ENCODE data around the gene UVRAG.

UVRAG gene

DNA sequence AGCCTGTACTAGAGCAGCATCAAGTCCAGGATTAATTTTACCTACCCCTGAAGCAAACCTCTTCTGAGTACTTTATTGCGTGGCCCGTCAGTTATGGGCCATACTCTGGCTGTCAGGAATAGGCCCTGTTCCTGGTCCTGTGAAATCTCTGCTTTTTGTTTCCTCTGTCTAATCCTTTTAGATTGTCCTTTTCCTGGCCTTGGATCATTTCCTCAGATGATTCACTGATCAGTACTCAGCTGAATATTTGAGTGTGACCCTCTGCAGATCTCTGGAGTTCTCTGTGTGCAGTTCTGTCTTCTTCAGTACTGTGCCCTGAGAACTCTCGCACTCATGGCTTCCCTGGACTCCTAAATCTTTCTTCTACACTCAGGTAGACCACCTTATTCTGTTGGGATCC is 123.5 kb downstream of the UVRAG start:
- TF ChIP-seq PAX5 (IDR thresholded peaks at IDR 0.05; ENCODE audit: insufficient read depth, low read length, severe bottlenecking): no peak
- FAIRE-seq (no peak), DNase-seq (ENCODE audit: insufficient read length, low spot score) (no peak)

GRCh38 chr11:75939516-75939915 is 124.5 kb downstream of the UVRAG start:
- DNase-seq (ENCODE audit: insufficient read length, low spot score) (no peak), FAIRE-seq (no peak)
- TF ChIP-seq PAX5 (IDR thresholded peaks at IDR 0.05; ENCODE audit: insufficient read depth, low read length, severe bottlenecking) (no peak), SPI1 (IDR thresholded peaks at IDR 0.05; ENCODE audit: low read depth, low read length) (no peak), POLR2AphosphoS5 (IDR thresholded peaks at IDR 0.05; ENCODE audit: low read depth, low read length) (no peak)

GRCh38 chr11:75939992-75940391 is 125.0 kb downstream of the UVRAG start:
- TF ChIP-seq POU2F2 (IDR thresholded peaks at IDR 0.05; ENCODE audit: low read depth, low read length) (no peak), SPI1 (IDR thresholded peaks at IDR 0.05; ENCODE audit: low read depth, low read length) (peak; percentile 40; the same call in 1 of the 2 replicates), POLR2A (IDR thresholded peaks at IDR 0.05; ENCODE audit: low read depth, low read length) (no peak)
- DNase-seq (ENCODE audit: insufficient read length, low spot score): no peak
- no peak for FAIRE-seq

DNA sequence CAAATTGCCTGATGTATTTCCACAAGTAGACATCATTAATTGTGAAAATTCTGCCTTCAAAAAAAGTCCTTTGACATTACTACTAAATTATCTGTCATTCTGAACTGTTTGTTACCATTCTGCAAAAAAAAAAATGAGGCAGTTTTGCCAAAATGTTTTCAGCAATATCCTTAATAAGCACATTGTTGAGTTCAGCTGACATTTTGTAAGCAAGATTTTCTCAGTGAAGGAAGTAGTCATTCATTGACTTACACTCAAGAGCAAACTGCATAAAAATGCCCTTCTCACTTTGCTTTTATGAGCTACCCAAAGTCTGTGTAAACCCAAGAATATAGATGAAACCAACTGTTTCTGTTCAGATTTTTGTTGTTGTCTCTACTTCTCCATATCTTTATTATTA is 125.9 kb downstream of the UVRAG start:
- DNase-seq (ENCODE audit: insufficient read length, low spot score) (no peak), FAIRE-seq (no peak)
- TF ChIP-seq POLR2A (IDR thresholded peaks at IDR 0.05; ENCODE audit: low read depth, low read length) (no peak), SPI1 (IDR thresholded peaks at IDR 0.05; ENCODE audit: low read depth, low read length) (no peak), PAX5 (IDR thresholded peaks at IDR 0.05; ENCODE audit: insufficient read depth, low read length, severe bottlenecking) (no peak), TAF1 (IDR thresholded peaks at IDR 0.05; ENCODE audit: low read depth, low read length) (no peak), POU2F2 (IDR thresholded peaks at IDR 0.05; ENCODE audit: low read depth, low read length) (no peak), POLR2AphosphoS5 (IDR thresholded peaks at IDR 0.05; ENCODE audit: low read depth, low read length) (no peak)

DNA sequence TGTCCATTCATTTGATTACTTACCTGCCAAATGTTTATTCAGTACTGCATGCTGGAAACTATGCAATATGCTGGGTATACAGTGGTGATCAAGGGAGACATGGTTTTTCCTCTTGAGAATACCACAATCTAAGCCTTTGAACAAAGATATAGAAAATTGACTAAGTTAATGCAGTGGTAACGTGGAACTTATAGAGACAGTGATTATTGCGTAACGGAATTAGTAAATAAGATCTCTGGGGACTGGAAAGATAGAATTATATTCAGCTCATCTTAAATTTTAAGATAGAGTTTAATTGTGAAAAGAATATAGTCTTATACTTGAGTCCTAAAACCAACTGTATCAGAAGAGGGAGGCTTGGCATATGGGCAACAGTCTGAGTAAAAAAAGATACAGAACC is 129.5 kb downstream of the UVRAG start:
- DNase-seq (ENCODE audit: insufficient read length, low spot score): no peak
- no peak for FAIRE-seq
- TF ChIP-seq SPI1 (IDR thresholded peaks at IDR 0.05; ENCODE audit: low read depth, low read length) (no peak), POU2F2 (IDR thresholded peaks at IDR 0.05; ENCODE audit: low read depth, low read length) (no peak)

DNA sequence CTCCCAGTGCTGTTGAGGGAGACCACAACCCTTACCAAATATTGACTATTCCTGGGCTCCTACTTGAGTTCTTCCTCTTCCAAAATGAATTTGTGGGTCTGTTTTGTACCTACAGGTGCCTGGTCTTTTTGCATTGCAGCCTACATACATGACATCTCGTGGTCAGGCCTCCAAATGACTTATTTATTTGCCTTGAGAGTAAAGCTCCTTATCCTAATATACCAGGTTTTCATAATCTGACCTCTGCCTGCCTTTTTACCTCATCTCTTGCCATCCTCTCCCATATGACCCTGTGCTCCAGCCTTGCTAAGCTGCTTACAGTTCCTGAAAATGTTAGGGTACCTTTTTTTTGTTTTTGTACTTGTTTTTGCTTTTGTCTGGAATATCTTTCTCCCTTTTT is 130.4 kb downstream of the UVRAG start:
- FAIRE-seq (no peak), DNase-seq (ENCODE audit: insufficient read length, low spot score) (no peak)
- TF ChIP-seq POLR2A (IDR thresholded peaks at IDR 0.05; ENCODE audit: low read depth, low read length) (no peak), SPI1 (IDR thresholded peaks at IDR 0.05; ENCODE audit: low read depth, low read length) (no peak), PAX5 (IDR thresholded peaks at IDR 0.05; ENCODE audit: insufficient read depth, low read length, severe bottlenecking) (no peak)

DNA sequence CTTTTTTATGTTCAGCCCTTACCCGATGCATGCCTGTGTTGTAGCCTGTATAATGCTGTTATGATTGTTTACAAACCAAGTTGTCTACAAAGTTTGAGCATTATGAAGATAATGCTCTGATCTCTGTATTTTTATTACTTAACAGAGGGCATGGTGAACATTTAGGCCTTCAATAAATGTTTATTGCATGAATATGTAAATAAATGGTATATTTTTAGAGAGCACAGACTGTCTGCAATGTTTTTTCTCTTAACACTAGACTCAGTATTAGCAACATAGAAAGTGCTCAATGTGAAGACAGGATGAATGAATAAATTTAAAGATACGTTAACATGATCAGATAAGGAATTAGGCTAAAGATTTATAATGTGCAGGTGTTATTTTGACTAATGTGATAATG is 130.9 kb downstream of the UVRAG start:
- TF ChIP-seq PAX5 (IDR thresholded peaks at IDR 0.05; ENCODE audit: insufficient read depth, low read length, severe bottlenecking) (no peak), POLR2AphosphoS5 (IDR thresholded peaks at IDR 0.05; ENCODE audit: low read depth, low read length) (no peak), TAF1 (IDR thresholded peaks at IDR 0.05; ENCODE audit: low read depth, low read length) (no peak), POLR2A (IDR thresholded peaks at IDR 0.05; ENCODE audit: low read depth, low read length) (no peak), SPI1 (IDR thresholded peaks at IDR 0.05; ENCODE audit: low read depth, low read length) (no peak), POU2F2 (IDR thresholded peaks at IDR 0.05; ENCODE audit: low read depth, low read length) (no peak)
- DNase-seq (ENCODE audit: insufficient read length, low spot score) (no peak), FAIRE-seq (no peak)

GRCh38 chr11:75946531-75947530 is 131.8 kb downstream of the UVRAG start:
- TF ChIP-seq SPI1 (IDR thresholded peaks at IDR 0.05; ENCODE audit: low read depth, low read length) (0 out of 2 replicates have a peak, but pooled peaks have one; percentile 16), PAX5 (IDR thresholded peaks at IDR 0.05; ENCODE audit: insufficient read depth, low read length, severe bottlenecking) (no peak)
- FAIRE-seq: peak; percentile 74
- DNase-seq (ENCODE audit: insufficient read length, low spot score): no peak

DNA sequence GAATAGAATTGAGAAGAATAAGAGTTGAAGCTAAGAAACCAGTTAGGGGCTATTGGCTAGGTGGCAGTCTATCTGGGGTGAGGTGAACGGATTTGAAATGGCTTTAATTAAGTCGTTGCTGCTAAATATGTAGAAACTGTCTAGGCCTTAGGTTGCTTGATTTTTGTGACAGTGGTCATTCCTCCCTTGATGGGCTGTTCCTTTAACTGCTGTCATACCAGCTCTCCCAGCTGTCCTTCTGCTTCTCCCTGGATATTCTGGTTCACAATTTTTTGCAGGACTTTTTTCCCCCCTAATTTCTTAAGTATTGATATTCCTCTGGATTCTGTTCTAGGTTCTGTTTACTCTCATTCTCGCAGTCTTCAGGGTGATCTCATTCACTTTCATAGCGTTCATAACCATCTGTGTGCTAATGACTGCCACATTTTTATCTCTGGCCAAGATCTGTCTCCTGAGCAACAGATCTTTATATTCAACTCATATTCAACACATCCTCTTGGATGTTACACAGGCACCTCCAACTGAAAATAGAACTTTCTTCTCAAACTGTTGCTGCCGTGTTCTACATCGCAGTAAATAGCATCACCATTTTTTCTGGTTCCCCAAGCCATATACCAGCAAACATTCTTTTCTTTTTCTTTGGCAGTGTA is 134.1 kb downstream of the UVRAG start:
- FAIRE-seq: no peak
- TF ChIP-seq SPI1 (IDR thresholded peaks at IDR 0.05; ENCODE audit: low read depth, low read length) (no peak), POU2F2 (IDR thresholded peaks at IDR 0.05; ENCODE audit: low read depth, low read length) (no peak), POLR2AphosphoS5 (IDR thresholded peaks at IDR 0.05; ENCODE audit: low read depth, low read length) (no peak), PAX5 (IDR thresholded peaks at IDR 0.05; ENCODE audit: insufficient read depth, low read length, severe bottlenecking) (no peak), TAF1 (IDR thresholded peaks at IDR 0.05; ENCODE audit: low read depth, low read length) (no peak), POLR2A (IDR thresholded peaks at IDR 0.05; ENCODE audit: low read depth, low read length) (no peak)
- DNase-seq (ENCODE audit: insufficient read length, low spot score): no peak

- FAIRE-seq (no peak), DNase-seq (ENCODE audit: insufficient read length, low spot score) (no peak)
Observed at GRCh38 chr11:75950141-75950540, 135.1 kb downstream of the UVRAG start.

More at GRCh38 chr11:75950141-75950540, 135.1 kb downstream of the UVRAG start:
- TF ChIP-seq SPI1 (IDR thresholded peaks at IDR 0.05; ENCODE audit: low read depth, low read length) (no peak), POLR2AphosphoS5 (IDR thresholded peaks at IDR 0.05; ENCODE audit: low read depth, low read length) (no peak), POLR2A (IDR thresholded peaks at IDR 0.05; ENCODE audit: low read depth, low read length) (no peak), POU2F2 (IDR thresholded peaks at IDR 0.05; ENCODE audit: low read depth, low read length) (no peak), TAF1 (IDR thresholded peaks at IDR 0.05; ENCODE audit: low read depth, low read length) (no peak), PAX5 (IDR thresholded peaks at IDR 0.05; ENCODE audit: insufficient read depth, low read length, severe bottlenecking) (no peak)

Data from GM12891 (cell line).